CD4-positive, alpha-beta T cell treated with Interleukin-15 for 4 hours (primary cell): ENCODE measurements around the gene HECW1.

ENCODE experiments used
- DNase-seq: peaks from one replicate; pipeline ENCODE4 v3.0.0-alpha.2; 2020; ENCODE audit warnings: low spot score

HECW1 gene

GRCh38 chr7:43612599-43613589 lies 500.4 kb downstream of the HECW1 start:
- peak; percentile 44 for DNase-seq
